GM12874 (cell line): ENCODE measurements around the gene RNU5B-1.
A peak's percentile ranks its signal among the peaks of the same experiment; 100 is the strongest.

Experiments used
- CTCF ChIP-seq: IDR thresholded peaks from 2 replicates; pipeline ENCODE4 v1.5.1; 2011; ENCODE audit warnings: low read depth, mild to moderate bottlenecking, control low read depth, low read length, moderate library complexity; ENCODE audit not compliant: insufficient read depth

The RNU5B-1 gene

DNA sequence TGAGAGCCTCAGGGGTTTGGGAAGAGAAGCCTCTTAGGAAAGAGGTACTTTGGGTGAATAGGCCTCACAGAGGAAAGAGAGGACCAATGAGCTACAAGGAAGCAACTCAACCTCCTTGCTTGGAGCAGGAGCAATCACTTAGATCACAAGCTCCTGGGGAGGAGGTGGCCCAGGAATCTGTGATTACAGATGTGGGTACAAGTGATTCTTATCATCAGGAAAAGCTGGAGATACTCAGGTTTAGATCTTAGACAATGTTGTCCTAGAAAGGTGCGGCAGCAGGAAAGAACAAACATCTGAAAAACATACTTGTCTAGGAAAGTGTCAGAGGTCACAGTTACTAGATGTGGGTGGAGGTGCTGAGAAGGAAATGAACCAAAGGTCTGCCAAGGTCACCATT lies 26.0 kb upstream of the RNU5B-1 start:
- TF ChIP-seq CTCF = no peak

- TF ChIP-seq CTCF = no peak
Observed at GRCh38 chr15:65285291-65286068, 19.0 kb upstream of the RNU5B-1 start.

GRCh38 chr15:65286069-65286703 lies 18.3 kb upstream of the RNU5B-1 start:
- TF ChIP-seq CTCF = no peak

- peak; percentile 25; the same call in 1 of the 2 replicates for TF ChIP-seq CTCF
Observed at GRCh38 chr15:65286704-65287519, 17.6 kb upstream of the RNU5B-1 start, which contains the start of gene PARP16. Gene PARP16 (minus strand): TSS chr15:65286883. CDS start chr15:65286426, 457 bp downstream.

GRCh38 chr15:65287520-65287855 lies 17.0 kb upstream of the RNU5B-1 start:
- no peak for TF ChIP-seq CTCF

GRCh38 chr15:65289261-65289854 lies 15.1 kb upstream of the RNU5B-1 start:
- TF ChIP-seq CTCF = no peak

DNA sequence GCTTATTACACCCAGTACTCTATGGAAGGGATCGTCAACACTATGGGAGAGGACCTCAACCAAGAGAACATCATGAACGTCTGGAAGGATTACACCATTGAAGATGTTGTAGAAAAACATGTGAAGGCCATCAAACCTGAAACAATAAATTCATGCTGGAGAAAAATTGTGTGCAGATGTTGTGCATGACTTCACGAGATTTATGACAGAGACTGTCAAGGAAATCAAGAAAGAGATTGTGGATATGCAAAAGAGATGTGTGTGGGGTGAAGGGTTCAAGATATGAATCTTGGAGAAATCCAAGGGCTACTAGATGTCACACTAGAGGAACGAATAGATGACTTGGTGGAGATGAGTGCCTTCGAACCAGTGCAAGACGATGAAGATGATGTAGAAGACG lies 14.2 kb upstream of the RNU5B-1 start:
- TF ChIP-seq CTCF = no peak
